ENCODE measurements around the gene VIT.

Gene VIT

GRCh38 chr2:36710858-36711515 is 14.5 kb downstream of the VIT start:
- DNase-seq: no peak

- no peak for DNase-seq
These were observed 15.3 kb downstream of the VIT start for GRCh38 chr2:36711741-36712314.

- DNase-seq: no peak
These were observed 16.8 kb downstream of the VIT start for GRCh38 chr2:36713310-36713709.

- no peak for DNase-seq
These were observed 19.6 kb downstream of the VIT start for GRCh38 chr2:36716111-36716510.

- DNase-seq: no peak
These were observed 21.2 kb downstream of the VIT start for GRCh38 chr2:36717603-36718266.

GRCh38 chr2:36727550-36727949 is 31.0 kb downstream of the VIT start:
- no peak for DNase-seq

GRCh38 chr2:36729067-36729466 is 32.6 kb downstream of the VIT start:
- no peak for DNase-seq

- no peak for DNase-seq
These were observed 35.6 kb downstream of the VIT start for GRCh38 chr2:36731941-36732672.

- no peak for DNase-seq
These were observed 36.1 kb downstream of the VIT start for GRCh38 chr2:36732673-36733036.

- DNase-seq: no peak
These were observed 36.7 kb downstream of the VIT start for GRCh38 chr2:36733215-36733614.

GRCh38 chr2:36734304-36734703 is 37.8 kb downstream of the VIT start:
- DNase-seq: no peak

- no peak for DNase-seq
These were observed 40.7 kb downstream of the VIT start for GRCh38 chr2:36737131-36737750.

- DNase-seq: no peak
These were observed 43.6 kb downstream of the VIT start for GRCh38 chr2:36740061-36740460.

- no peak for DNase-seq
These were observed 44.8 kb downstream of the VIT start for GRCh38 chr2:36741188-36741837.

GRCh38 chr2:36743954-36744353 is 47.4 kb downstream of the VIT start:
- no peak for DNase-seq

GRCh38 chr2:36748166-36748565 is 51.7 kb downstream of the VIT start:
- DNase-seq: no peak

GRCh38 chr2:36750101-36750500 is 53.6 kb downstream of the VIT start:
- no peak for DNase-seq

- no peak for DNase-seq
These were observed 57.3 kb downstream of the VIT start for GRCh38 chr2:36753706-36754221.

- no peak for DNase-seq
These were observed 58.1 kb downstream of the VIT start for GRCh38 chr2:36754578-36754977.

GRCh38 chr2:36756438-36756837 is 59.9 kb downstream of the VIT start:
- DNase-seq: no peak

- no peak for DNase-seq
These were observed 66.4 kb downstream of the VIT start for GRCh38 chr2:36762764-36763490.

- no peak for DNase-seq
These were observed 72.6 kb downstream of the VIT start for GRCh38 chr2:36769106-36769505.
